GM21619 (cell line): ENCODE results near the gene BRD3OS.

Experiments
- ATAC-seq: cut with Tn5 transposase; IDR thresholded peaks from one replicate; pipeline ENCODE4 v1.9.1; 2021; ENCODE audit not compliant: unreplicated experiment

The BRD3OS gene

GRCh38 chr9:134049772-134050588, 24.7 kb downstream of the BRD3OS start:
- no peak for ATAC-seq

GRCh38 chr9:134050726-134051125, 25.4 kb downstream of the BRD3OS start:
- no peak for ATAC-seq

DNA sequence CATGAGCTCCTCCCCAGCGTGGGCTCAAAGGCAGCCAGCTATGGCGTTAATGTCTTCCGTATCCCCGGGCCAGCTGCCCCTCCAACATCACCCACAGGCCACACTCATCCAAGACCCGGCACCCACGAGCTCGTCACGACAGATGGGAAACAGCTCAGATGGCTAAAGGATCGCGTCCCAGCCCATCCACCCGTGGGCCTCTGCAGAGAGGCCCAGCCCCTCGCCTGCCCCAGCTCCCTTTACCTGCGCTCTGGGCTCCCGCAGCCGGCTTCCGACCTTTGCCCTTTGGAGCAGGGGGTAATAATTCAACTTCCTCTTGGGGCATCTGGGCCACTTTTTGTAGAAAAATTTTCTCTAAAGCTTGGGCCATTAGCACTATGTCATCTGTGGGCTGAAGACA, 26.0 kb downstream of the BRD3OS start:
- ATAC-seq, result no peak

GRCh38 chr9:134052491-134052890, 27.2 kb downstream of the BRD3OS start:
- ATAC-seq, result no peak

DNA sequence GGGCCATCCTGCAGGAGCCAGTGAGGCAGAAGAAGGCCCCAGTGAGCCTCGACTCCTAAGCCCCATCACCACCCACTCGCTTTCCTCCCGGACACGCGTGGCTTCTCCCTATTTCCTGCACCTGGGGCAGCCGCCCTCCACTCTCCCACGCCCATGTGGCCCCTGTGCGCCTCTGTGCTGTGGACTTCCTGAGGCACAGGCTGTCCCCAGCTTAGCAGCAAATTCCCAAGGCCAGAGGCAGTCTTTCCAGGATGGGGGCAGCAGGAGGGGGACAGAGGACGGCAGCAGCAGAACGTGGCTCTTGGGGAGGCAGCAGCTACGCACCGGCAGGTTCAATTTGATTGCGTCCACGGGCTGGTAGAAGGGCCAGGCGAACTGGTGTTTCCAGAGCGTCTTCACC, 27.7 kb downstream of the BRD3OS start:
- no peak for ATAC-seq

DNA sequence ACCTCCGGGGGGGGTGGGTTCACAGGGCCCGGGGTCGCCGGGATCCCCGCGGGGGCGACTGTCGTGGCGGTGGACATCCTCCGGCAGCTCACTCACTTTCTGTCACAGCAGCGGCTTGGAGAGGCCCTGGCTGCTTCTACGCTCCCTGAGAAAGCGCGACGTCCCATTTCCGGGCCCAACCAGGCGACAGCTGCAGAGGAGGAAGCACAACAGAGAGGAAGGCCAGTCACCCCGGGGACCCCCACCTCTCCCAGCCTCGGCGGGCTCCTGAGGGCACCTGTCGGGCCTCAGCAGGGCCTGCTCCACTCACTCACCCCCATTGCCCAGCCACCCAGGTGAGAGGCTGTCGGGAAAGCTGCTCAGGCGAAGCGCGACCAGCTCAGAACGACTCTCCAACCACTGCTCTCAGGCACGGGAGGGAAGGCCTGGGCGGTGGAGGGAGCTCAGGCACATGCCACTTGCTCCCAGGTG, 28.2 kb downstream of the BRD3OS start:
- ATAC-seq, result no peak

GRCh38 chr9:134053941-134054761, 28.9 kb downstream of the BRD3OS start:
- ATAC-seq, result no peak

DNA sequence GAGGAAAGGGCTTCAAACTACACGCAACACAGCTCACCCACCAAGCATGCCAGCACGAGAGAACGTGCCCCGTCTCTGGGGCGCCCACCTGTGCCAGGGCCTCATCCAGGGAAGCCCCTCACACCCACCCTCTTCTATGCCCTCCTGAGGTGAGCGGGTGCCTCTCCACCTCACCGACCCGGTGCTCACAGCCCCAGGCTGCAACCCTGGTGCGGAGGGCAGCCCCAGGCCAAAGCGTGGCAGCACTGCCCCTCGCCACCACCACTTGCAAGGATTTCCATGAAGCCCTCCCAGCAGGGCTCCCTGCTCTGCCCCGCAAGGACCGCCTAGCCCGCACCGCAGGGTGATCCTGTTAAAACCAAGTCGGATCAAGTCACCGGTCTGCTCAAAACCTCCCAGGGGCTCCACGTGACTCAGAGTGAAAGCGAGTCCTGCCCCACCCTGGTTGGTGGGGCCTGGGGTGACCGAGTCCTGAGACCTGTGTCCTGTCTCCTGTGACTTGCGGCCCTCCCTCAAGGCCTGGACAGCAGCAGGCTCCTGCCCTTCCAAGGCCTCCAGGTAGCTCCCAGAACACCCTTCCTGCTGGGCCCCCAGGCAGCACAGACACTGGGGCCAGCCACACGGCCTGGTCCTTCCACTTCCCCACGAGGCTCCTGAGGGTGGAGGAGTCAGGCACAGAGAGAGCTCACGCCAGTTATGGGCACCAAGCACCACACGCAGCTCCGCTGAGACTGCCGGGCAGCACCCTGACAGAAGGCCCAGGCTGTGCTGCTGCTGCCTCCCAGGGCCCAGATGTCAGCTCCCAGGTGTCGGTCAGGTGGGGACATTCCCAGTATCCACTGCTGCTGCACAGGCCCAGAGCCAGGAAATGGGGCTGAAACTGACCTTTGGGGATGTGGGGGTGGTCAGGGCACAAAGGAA, 29.9 kb downstream of the BRD3OS start:
- no peak for ATAC-seq

DNA sequence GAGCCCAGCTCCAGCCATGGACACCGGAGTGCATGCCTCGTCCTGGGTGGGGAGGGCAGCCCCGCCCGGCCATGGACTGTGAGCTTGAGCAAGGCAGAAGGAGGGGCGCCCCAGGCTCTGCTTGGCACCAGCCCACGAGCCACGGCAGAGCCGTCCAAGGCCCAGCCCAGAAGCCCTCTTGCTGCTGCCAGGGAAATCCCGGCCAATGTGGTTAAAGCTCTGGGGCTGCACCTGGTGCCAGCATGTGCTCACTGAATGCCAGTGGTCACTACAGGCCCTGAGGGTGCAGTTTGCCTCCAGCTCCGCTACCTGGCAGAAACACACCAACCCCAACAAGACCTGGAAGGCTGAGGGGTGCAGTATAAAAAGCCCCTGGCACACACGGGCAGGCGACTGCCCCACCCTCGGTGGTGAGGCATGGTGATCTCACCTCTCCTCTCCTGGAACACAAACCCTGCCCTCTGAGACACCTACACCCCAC, 30.7 kb downstream of the BRD3OS start:
- ATAC-seq, result no peak

DNA sequence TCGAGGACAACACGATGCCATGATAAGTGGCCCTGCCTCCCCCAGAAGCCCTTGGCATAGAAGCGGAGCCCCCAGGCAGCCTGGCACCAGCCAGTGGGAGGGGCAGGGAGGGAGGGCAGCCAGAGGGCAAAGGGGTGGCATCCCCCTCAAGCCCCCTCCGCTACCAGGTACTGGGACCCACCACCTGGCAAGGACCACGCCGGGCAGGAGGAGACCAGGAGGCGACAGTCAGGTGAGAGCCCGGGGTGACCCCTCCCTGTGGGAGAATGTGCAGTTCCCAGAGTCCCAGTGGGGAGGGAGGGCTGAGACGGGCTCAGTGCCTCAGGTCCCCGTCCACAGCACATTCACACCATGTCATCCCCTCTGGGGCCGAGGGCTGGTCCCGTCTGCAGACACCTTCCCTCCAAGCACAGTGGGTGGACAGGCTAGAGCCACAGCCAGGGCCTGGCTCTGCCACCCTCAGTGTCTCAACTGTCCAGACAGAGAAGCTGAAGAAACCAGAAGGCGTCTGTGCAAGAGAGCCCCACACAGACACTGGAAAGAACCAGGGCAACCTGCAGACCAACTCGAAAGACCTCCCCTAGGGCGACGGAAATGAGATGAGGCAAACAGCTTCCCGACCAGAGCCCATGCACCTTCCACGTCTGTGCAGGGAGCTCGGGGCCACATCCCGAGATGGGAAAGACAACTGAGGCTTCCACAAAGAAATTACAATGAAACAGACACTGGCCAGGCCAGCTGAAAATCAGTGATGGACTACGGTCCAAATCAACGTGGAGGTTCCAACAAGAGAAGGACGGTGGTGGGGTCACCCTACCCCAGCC, 31.4 kb downstream of the BRD3OS start:
- ATAC-seq, result no peak

DNA sequence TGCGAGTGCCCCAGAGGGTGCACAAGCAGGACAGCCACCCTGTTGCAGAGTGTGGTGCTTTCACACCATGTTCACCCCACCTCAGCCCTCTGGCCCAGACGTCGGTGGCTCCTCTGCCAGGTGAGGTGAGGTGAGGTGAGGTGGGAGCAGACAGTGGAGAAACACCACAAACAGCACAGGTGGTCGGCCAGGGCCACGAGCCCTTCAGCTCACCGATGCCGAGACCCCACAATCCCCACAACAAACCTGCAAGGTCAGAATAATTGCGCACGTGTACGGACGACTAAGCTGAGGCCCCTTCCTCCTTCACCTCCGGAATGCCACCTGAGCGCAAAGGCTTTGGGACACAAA, 32.0 kb downstream of the BRD3OS start:
- ATAC-seq, result no peak

GRCh38 chr9:134057751-134058701, 32.7 kb downstream of the BRD3OS start:
- no peak for ATAC-seq

GRCh38 chr9:134058716-134059115, 33.4 kb downstream of the BRD3OS start:
- no peak for ATAC-seq

DNA sequence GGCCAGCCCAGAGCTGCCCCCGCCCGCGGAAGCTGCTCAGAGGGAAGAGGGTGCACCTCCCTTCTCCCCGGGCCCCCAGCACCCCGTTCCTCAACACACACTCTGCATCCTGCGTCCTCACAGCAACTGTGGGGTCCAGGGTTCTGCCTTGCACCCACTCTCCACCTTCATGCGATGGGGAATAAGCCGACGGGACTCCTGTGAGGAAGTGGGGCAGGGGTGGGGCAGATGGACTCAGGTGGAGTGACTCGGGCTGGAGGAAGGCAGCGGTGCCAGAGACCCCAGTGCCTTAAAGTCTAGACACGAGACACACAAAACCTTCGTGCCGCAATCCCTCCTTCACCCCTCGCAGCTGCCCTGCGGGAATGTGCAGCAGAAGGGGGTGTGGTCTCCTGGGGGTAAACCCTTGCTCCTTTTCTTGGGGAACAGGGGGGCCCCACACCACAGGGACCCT, 33.9 kb downstream of the BRD3OS start:
- ATAC-seq, result no peak

DNA sequence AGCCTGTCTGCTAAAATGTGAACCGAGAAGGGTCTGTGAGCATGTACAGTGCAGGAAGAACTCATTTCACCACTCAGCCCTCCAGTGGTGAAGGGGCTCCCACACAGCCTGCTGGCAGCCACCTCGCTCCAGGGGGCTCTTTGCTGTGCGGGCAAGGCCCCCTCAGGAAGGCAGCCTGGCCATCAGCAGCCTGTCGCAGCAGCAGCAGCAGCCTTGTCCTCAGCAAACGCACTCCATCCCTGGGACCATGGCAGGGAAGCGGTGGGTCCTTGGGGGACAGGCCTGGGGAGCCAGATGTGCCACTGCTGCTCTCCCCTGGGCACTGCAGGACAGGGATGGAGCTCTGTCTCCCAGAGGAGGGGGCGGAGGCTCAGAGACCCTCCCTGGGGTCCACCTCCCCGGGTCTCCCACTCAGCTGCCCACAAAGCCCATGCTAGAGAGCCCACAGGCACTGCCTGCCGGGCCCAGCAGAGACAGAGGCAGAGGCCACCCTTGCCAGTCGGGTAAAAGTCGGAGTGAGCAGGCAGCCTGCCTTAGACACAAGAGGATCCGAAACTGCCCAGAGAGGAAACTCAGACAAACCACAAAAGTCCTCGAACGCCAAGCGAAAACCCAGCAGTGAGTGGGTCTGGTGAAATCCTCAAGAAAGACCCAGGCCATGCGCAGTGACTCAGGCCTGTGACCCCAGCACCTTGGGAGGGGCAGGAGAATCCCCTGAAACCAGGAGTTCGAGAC, 34.5 kb downstream of the BRD3OS start:
- ATAC-seq, result peak; percentile 76

GRCh38 chr9:134060546-134060945, 35.3 kb downstream of the BRD3OS start:
- no peak for ATAC-seq

DNA sequence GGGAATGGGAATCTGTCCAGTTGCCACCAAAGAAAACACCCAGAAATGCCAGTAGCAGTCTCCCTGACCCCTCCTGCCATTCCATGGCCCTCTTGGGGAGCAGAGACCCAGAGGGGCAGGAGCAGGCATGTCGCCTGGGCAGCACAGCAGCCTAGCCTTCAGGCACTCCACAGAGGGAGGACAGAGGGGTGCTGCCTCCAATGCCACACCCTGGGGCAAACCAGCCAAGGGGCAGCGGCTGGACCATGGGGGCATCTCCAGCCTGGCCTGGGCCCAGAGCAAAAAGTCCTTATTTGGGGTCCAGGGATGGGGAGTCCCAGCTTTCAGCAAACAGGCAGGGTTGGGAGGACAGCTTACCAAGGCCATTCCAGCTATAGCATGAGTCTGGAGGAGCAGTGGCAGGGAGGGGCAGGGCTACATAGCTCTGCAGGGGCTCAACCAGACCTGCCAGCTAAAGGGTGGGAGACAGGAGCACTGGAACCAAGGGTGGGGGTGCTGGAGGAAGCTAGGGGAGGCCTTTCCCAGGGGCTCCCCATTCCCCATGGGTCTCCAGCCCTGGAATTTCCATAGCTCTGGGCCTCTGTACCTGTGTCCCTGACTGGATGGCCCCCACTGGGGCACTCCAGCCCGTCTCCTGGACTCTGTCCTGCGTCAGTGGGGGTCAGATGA, 35.9 kb downstream of the BRD3OS start:
- no peak for ATAC-seq
